ENCODE results near the gene BRSK2. TPM values are rescaled to one million over a fixed set of nuclear protein-coding genes. Genes with fewer than 3 reads are reported as not detected.

Gene BRSK2
- total RNA-seq, 1 donor from 2014 or later = 9.3 TPM

DNA sequence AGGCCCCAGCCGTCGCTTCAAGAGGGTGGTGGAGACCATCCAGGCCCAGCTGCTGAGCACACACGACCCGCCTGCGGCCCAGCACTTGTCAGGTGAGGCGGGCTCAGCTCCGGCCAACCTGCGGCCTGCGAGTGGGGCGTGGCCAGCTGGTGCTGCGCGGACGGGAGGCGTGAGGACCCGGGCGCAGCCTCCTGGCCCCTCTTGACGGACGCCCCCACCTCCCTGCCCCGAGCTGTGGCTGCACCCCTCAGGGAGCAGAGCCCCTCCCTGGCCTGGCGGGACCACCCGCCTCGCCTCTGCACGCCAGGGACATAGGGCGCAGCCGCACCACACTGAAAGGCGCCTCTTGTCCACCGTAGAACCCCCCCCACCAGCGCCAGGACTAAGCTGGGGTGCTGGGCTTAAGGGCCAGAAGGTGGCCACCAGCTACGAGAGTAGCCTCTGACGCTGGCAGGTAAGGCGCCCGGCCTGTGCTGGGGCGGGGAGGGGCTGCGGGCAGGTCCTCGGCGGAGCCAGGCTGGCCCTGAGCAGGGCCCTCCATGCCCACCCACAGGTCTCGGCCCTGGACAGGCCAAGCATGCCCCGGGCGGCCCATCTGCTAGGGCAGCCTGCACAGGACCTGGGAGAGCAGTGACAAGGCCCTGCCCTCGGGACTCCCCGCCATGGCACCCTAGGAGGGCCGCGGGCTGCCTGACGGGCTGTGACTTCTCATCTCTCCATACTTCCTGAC lies 67.0 kb downstream of the BRSK2 start:
- Histone ChIP-seq H3K4me1 (peaks cover 14 to 32% of the 10 kb centered on the region in 2 donors), H3K36me3 (no peaks in the 10 kb centered on the region), H3K4me3 (no peak overlapping the region), H3K27me3 (no peaks in the 10 kb centered on the region), H3K27ac (no peak overlapping the region), H3K9me3 (no peaks in the 10 kb centered on the region)
- no peak for DNase-seq (ENCODE audit: low spot score in 2 of 2)
- TF ChIP-seq, protein P1, sequence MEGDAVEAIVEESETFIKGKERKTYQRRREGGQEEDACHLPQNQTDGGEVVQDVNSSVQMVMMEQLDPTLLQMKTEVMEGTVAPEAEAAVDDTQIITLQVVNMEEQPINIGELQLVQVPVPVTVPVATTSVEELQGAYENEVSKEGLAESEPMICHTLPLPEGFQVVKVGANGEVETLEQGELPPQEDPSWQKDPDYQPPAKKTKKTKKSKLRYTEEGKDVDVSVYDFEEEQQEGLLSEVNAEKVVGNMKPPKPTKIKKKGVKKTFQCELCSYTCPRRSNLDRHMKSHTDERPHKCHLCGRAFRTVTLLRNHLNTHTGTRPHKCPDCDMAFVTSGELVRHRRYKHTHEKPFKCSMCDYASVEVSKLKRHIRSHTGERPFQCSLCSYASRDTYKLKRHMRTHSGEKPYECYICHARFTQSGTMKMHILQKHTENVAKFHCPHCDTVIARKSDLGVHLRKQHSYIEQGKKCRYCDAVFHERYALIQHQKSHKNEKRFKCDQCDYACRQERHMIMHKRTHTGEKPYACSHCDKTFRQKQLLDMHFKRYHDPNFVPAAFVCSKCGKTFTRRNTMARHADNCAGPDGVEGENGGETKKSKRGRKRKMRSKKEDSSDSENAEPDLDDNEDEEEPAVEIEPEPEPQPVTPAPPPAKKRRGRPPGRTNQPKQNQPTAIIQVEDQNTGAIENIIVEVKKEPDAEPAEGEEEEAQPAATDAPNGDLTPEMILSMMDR (IDR thresholded peaks at IDR 0.05) = no peak
- intact Hi-C loops (cut with DNase I) = loop anchor here (5.0 kb wide), 1 partner anchor 116 kb away; the partner anchor contains the start of gene DUSP8

DNA sequence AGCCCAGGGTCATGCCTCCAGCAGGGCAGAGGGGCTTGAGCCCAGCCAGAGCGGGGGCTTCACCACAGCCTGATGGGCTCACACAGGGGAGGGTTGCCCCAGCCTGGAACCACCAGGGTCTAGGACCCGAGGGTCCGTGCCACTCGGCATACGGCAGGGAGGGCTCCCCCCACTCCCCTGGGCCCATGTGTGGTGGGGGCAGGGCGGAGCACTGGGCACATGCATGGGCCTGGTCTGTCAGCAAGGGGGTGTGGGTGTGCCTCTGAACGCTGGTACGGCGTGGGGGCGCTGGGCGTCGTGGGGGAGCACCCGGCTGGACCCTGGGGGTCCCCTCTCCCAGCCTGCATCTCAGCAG lies 67.6 kb downstream of the BRSK2 start:
- Histone ChIP-seq H3K27ac (no peak overlapping the region), H3K4me1 (peaks cover 14 to 32% of the 10 kb centered on the region in 2 donors)
- intact Hi-C loops (cut with DNase I) = loop anchor here (5.0 kb wide), 1 partner anchor 115 kb away; the partner anchor contains the start of gene DUSP8

GRCh38 chr11:1457856-1458255 lies 68.1 kb downstream of the BRSK2 start:
- DNase-seq (ENCODE audit: low spot score in 2 of 2) = no peak
- TF ChIP-seq, protein P1 (IDR thresholded peaks at IDR 0.05) = no peak
- no peaks in the 10 kb centered on the region for H3K36me3 ChIP-seq
- H3K9me3 ChIP-seq = no peaks in the 10 kb centered on the region
- H3K27ac ChIP-seq = peak overlapping the region in 1 of 2 donors; percentile 55
- no peak overlapping the region for H3K4me3 ChIP-seq
- peaks cover 14 to 32% of the 10 kb centered on the region in 2 donors for H3K4me1 ChIP-seq
- no peaks in the 10 kb centered on the region for H3K27me3 ChIP-seq
- intact Hi-C loops (cut with DNase I) = loop anchor here (2.0 to 5.0 kb wide), 2 partner anchors 57 to 114 kb away; partner anchors contain the start of gene DUSP8

More for the DNA sequence above, 67.6 kb downstream of the BRSK2 start:
- no peaks in the 10 kb centered on the region for H3K27me3 ChIP-seq
- TF ChIP-seq, protein P1 (IDR thresholded peaks at IDR 0.05) = no peak
- H3K9me3 ChIP-seq = no peaks in the 10 kb centered on the region
- H3K4me3 ChIP-seq = no peak overlapping the region
- no peaks in the 10 kb centered on the region for H3K36me3 ChIP-seq
- no peak for DNase-seq (ENCODE audit: low spot score in 2 of 2)

DNA sequence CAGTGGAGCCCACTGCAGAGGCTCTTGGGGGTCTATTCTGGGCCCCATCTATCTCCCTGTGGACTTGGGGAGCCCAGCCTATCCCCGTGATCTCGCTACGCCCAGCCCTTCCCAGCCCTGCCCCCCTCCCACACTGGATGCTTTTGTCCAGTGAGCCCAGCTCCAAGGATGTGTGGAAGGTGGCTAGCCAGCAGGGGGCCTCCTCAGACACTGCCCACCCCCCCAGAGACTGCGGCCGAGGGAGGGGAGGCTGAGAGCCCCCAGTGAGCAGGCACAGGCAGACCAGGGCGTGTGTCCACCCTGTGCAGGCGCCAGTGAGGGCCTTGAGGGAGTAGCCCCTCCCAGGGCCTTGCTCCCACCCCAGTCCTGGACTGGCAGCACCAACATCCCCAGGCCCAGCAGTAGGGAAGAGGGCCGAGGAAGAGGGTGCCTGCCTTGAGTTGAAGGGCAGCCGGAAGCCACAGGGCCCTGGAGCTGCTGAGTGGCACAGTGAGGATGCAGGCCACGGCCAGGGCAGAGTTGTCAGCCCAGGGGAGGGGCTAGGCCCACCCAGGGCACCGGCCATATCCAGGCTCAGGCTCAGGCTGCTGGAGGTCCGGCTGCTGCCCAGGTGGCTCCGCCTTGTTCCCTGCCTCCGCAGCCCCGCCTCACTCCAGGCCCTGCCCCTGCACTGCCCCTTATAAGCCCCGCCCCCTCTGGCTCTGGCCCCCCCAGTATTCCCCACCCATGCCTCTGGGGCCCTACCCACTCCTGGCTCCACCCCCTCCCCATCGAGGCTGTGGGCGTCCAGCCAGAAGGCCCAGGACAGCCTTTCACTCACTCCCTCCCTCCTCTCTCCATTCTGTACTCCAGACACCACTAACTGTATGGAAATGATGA lies 68.8 kb downstream of the BRSK2 start:
- Histone ChIP-seq H3K27me3 (no peaks in the 10 kb centered on the region), H3K36me3 (no peaks in the 10 kb centered on the region), H3K4me1 (peaks cover 14 to 28% of the 10 kb centered on the region in 2 donors), H3K9me3 (no peaks in the 10 kb centered on the region), H3K27ac (peak overlapping the region; percentile 86 to 89), H3K4me3 (no peak overlapping the region)
- intact Hi-C loops (cut with DNase I) = loop anchor here (2.0 to 5.0 kb wide), 2 partner anchors 56 to 114 kb away; partner anchors contain the start of gene DUSP8
- TF ChIP-seq, protein P1 (IDR thresholded peaks at IDR 0.05) = peak; percentile 15 to 41 (median 32)
- DNase-seq (ENCODE audit: low spot score in 2 of 2) = peak in 1 of 2 donors; percentile 86

DNA sequence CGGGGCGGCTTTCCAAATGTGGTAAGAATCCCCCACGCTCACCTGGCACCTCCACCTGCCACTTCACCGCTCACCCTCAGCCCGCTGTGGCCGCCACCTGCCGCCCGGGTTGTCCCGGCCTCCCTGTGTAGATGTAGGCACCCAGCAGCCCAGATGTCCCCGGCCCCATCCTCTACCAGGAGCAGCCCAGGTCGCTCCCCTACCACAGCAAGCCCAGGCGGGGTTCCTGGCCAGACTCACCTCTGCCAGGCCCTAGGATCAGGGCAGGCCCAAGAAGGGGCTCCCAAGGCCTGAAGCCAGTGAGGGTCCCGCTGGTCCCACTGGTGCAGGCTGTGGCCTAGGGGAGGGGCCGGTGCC lies 69.5 kb downstream of the BRSK2 start:
- Histone ChIP-seq H3K27ac (peak overlapping the region; percentile 86 to 89), H3K4me3 (peak overlapping the region in 1 of 2 donors; percentile 38), H3K9me3 (no peaks in the 10 kb centered on the region), H3K4me1 (peaks cover 14 to 28% of the 10 kb centered on the region in 2 donors), H3K36me3 (no peaks in the 10 kb centered on the region), H3K27me3 (no peaks in the 10 kb centered on the region)
- intact Hi-C loops (cut with DNase I) = loop anchor here (2.0 to 5.0 kb wide), 2 partner anchors 56 to 113 kb away; partner anchors contain the start of gene DUSP8
- TF ChIP-seq, protein P1 (IDR thresholded peaks at IDR 0.05) = no peak
- no peak for DNase-seq (ENCODE audit: low spot score in 2 of 2)

Measured in ascending aorta (tissue), 2 donors.